Kidney (tissue), 14 donors: ENCODE results near the gene SAP30L. TPM values are rescaled to one million over a fixed set of nuclear protein-coding genes. Genes with fewer than 3 reads are reported as not detected.

Experiments used
- DNase-seq, 5 donors: peaks; one replicate each; pipeline ENCODE4 v3.0.0-alpha.2; 2013 to 2020
- FAIRE-seq: peaks from 2 replicates; lab custom pipeline; 2012; peaks lifted over from hg19 to GRCh38; lab: Jason Lieb, UNC
- H3K27ac ChIP-seq, 2 donors: one replicate each; pipeline ENCODE4 v1.7.0; 2013; ENCODE audit warnings: low read depth in 2 of 2, low read length in 2 of 2, inconsistent platforms in 1 of 2
- H3K27me3 ChIP-seq: one replicate; pipeline ENCODE4 v1.7.1; 2013; ENCODE audit warnings: low read length, inconsistent platforms; ENCODE audit not compliant: control insufficient read depth, insufficient read depth
- H3K36me3 ChIP-seq, 3 donors: one replicate each; pipeline versions ENCODE4 v1.7.0 to v1.7.1; 2013; ENCODE audit warnings: low read length in 3 of 3, control low read depth in 1 of 3, inconsistent platforms in 1 of 3; ENCODE audit not compliant: insufficient read depth in 3 of 3, control insufficient read depth in 2 of 3
- H3K4me1 ChIP-seq, 3 donors: one replicate each; pipeline versions ENCODE4 v1.7.0 to v1.7.1; 2013; ENCODE audit warnings: low read length in 3 of 3, inconsistent platforms in 1 of 3, low read depth in 1 of 3; ENCODE audit not compliant: control insufficient read depth in 2 of 3, insufficient read depth in 2 of 3
- H3K4me3 ChIP-seq, 3 donors: one replicate each; pipeline versions ENCODE4 v1.7.0 to v1.8.1; 2013; ENCODE audit warnings: low read length in 3 of 3, control low read depth in 1 of 3, inconsistent platforms in 1 of 3
- H3K9ac ChIP-seq, 3 donors: one replicate each; pipeline versions ENCODE4 v1.7.0 to v1.7.1; 2013; ENCODE audit warnings: low read length in 3 of 3, control low read depth in 1 of 3, inconsistent platforms in 1 of 3
- H3K9me3 ChIP-seq, 3 donors: one replicate each; pipeline versions ENCODE4 v1.7.0 to v1.7.1; 2013; ENCODE audit warnings: low read length in 3 of 3, control low read depth in 1 of 3, inconsistent platforms in 1 of 3; ENCODE audit not compliant: control insufficient read depth in 2 of 3, insufficient read depth in 1 of 3
- CTCF ChIP-seq: IDR thresholded peaks from 3 replicates; pipeline ENCODE4 v1.5.1; 2012; ENCODE audit warnings: mild to moderate bottlenecking, moderate library complexity, borderline replicate concordance; ENCODE audit not compliant: insufficient read depth; ENCODE audit errors: extremely low read depth
- intact Hi-C: fragments of 100-400 bp; cut with DNase I; formaldehyde crosslinking; loops from one replicate; pipeline ENCODE4 v1.11.1; 2022
- polyA plus RNA-seq: library from polyadenylated mRNA; stranded (reverse); fragments of 350-450 nt; fragmentation: Illumina TruSeq; extraction: RNeasy Lipid Tissue Mini Kit (QIAGEN cat#74804); gene quantifications from one replicate; pipeline ENCODE4 v1.2.3, GENCODE V29; 2014; ENCODE audit warnings: low read depth, low replicate concordance; ENCODE audit not compliant: insufficient read depth
- total RNA-seq: library from RNA; stranded (reverse); fragmentation: NEBNext Ultra II Directional; extraction: Animal tissue kit (Norgen Biotek cat#: 25700); gene quantifications from one replicate; pipeline ENCODE4 v1.2.1, GENCODE V29; 2021
- donor health status: control.
- donor health status: control.
- donor health status: control.
- donor health status: control.
- donor health status: control.
- donor health status: DM: yes; HTN: yes; CAD: no.
- donor health status: Normal renal cell carcinoma (clear cell type).

Gene SAP30L
- total and polyA plus RNA-seq, 2 donors from 2014 or later = 30.7 to 33.0 TPM

DNA sequence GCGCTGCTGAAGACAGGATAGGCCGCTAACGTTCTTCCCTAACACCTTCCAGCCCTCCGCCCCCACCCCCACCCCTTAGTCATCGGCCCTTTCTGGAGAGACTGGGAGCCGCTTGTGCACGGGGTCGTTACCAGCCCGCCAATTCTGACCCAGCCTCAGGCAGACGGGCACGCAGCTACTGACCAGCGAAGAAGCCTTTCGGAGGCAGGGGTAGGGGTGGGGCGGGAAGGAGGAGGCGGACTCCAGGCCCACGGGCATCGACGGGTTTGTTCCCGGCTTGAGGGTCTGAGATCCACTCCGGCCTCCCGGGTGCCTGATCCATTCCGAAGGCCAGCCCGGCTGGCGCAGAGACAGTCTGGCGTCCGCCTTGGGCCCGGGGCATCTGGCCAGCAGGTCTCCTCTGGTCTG lies 33.0 kb downstream of the SAP30L start:
- peak in 2 of 5 donors; percentile 57 to 73 for DNase-seq
- FAIRE-seq = no peak
- Histone ChIP-seq H3K27me3 (peaks cover 87% of the 10 kb centered on the region), H3K4me1 (peaks cover 0 to 19% (median 4%) of the 10 kb centered on the region in 3 donors), H3K4me3 (no peak overlapping the region), H3K36me3 (no peaks in the 10 kb centered on the region), H3K9ac (no peak overlapping the region), H3K9me3 (no peaks in the 10 kb centered on the region), H3K27ac (no peak overlapping the region)
- intact Hi-C loops = no loop called here
- TF ChIP-seq CTCF = no peak

- DNase-seq (peak in 2 of 5 donors; percentile 33 to 62), FAIRE-seq (no peak)
- peaks cover 0 to 16% (median 4%) of the 10 kb centered on the region in 3 donors for H3K4me1 ChIP-seq
- no peaks in the 10 kb centered on the region for H3K36me3 ChIP-seq
- H3K27ac ChIP-seq = no peak overlapping the region
- H3K9ac ChIP-seq = no peak overlapping the region
- no peak overlapping the region for H3K4me3 ChIP-seq
- H3K27me3 ChIP-seq = peaks cover 87% of the 10 kb centered on the region
- intact Hi-C loops = no loop called here
- no peak for TF ChIP-seq CTCF
- H3K9me3 ChIP-seq = no peaks in the 10 kb centered on the region
Observed at GRCh38 chr5:154479160-154479943, 33.6 kb downstream of the SAP30L start.

- Histone ChIP-seq H3K27me3 (peaks cover 87% of the 10 kb centered on the region), H3K27ac (no peak overlapping the region), H3K4me1 (peaks cover 0 to 16% (median 4%) of the 10 kb centered on the region in 3 donors), H3K4me3 (no peak overlapping the region), H3K36me3 (no peaks in the 10 kb centered on the region), H3K9ac (no peak overlapping the region), H3K9me3 (no peaks in the 10 kb centered on the region)
- intact Hi-C loops = no loop called here
- no peak for TF ChIP-seq CTCF
- no peak for FAIRE-seq
- DNase-seq = peak in 1 of 5 donors; percentile 45
Observed at GRCh38 chr5:154479944-154480750, 34.4 kb downstream of the SAP30L start.
